ENCODE data around the gene STK11IP. TPM values are rescaled to one million over a fixed set of nuclear protein-coding genes. Genes with fewer than 3 reads are reported as not detected.

Gene STK11IP
- total and polyA plus RNA-seq, 2 donors (not counting 1 experiment from before 2014, with no cell fraction given), result 46.8 to 55.6 TPM

- ChIA-PET POLR2A (no interaction called here), CTCF (no interaction called here)
- Histone ChIP-seq H3K36me3 (replicated peaks in 1 of 2; ENCODE audit: control extremely low read depth in 1 of 2, control insufficient read depth in 1 of 2, extremely low read depth in 1 of 2, insufficient read depth in 2 of 2, low read length in 1 of 2) (peaks cover 0 to 13% of the 10 kb centered on the region in 2 experiments), H2AFZ (ENCODE audit: insufficient read depth, low read depth, low read length, poor library complexity, severe bottlenecking) (no peak overlapping the region), H3K4me1 (ENCODE audit: control insufficient read depth in 2 of 2, insufficient read depth in 2 of 2, low read length in 2 of 2) (no peaks in the 10 kb centered on the region), H3K4me2 (replicated peaks; ENCODE audit: low read depth, low read length, poor library complexity, severe bottlenecking) (no peak overlapping the region), H3K27ac (ENCODE audit: low read length in 2 of 2) (no peak overlapping the region), H4K20me1 (ENCODE audit: control insufficient read depth, insufficient read depth, low read length, poor library complexity, severe bottlenecking) (no peaks in the 10 kb centered on the region), H3K4me3 (ENCODE audit: control extremely low read depth in 1 of 5, extremely low read depth in 1 of 5, insufficient read depth in 1 of 5, low read depth in 2 of 5, low read length in 4 of 5) (no peak overlapping the region), H3K9me3 (ENCODE audit: control extremely low read depth in 1 of 3, control insufficient read depth in 2 of 3, insufficient read depth in 1 of 3, low read length in 2 of 3) (no peaks in the 10 kb centered on the region), H3K9ac (ENCODE audit: low read length) (no peak overlapping the region), H3K27me3 (replicated peaks in 1 of 4; ENCODE audit: control extremely low read depth in 1 of 4, control insufficient read depth in 3 of 4, insufficient read depth in 4 of 4, low read length in 3 of 4) (peaks cover 0 to 3% (median 0%) of the 10 kb centered on the region in 4 experiments), H3K79me2 (ENCODE audit: control insufficient read depth, insufficient read depth, low read length) (no peaks in the 10 kb centered on the region)
- WGBS (ENCODE audit: insufficient coverage), result 100% methylated on average over 2 of the region's 3 CpGs
- TF ChIP-seq EZH2 (IDR thresholded peaks at IDR 0.05; ENCODE audit: borderline replicate concordance, insufficient read depth, low read depth, low read length, poor library complexity, severe bottlenecking), result no peak
- no peak for TF ChIP-seq CTCF (IDR thresholded peaks at IDR 0.05)
- intact Hi-C loops (cut with micrococcal nuclease), result no loop called here
- H3K27me3 Mint-ChIP-seq, result peaks cover 11% of the 10 kb centered on the region
- ATAC-seq (ENCODE audit: low read depth) (no peak), DNase-seq (no peak)
- H3K4me3 Mint-ChIP-seq, result no peak overlapping the region
- H3K9me3 Mint-ChIP-seq (ENCODE audit: insufficient read depth), result no peaks in the 10 kb centered on the region
- peaks cover 2% of the 10 kb centered on the region for H3K4me1 Mint-ChIP-seq
- H3K27ac Mint-ChIP-seq, result no peak overlapping the region
Observed at GRCh38 chr2:219618733-219619122, 21.1 kb downstream of the STK11IP start.

- ChIA-PET POLR2A (no interaction called here), CTCF (no interaction called here)
- no peak overlapping the region for H3K27ac ChIP-seq (ENCODE audit: low read length in 2 of 2)
- peaks cover 0 to 5% (median 0%) of the 10 kb centered on the region in 4 experiments for H3K27me3 ChIP-seq (replicated peaks in 1 of 4; ENCODE audit: control extremely low read depth in 1 of 4, control insufficient read depth in 3 of 4, insufficient read depth in 4 of 4, low read length in 3 of 4)
- no peaks in the 10 kb centered on the region for H3K9me3 ChIP-seq (ENCODE audit: control extremely low read depth in 1 of 3, control insufficient read depth in 2 of 3, insufficient read depth in 1 of 3, low read length in 2 of 3)
- Mint-ChIP-seq H3K4me3 (no peak overlapping the region), H3K9me3 (ENCODE audit: insufficient read depth) (no peaks in the 10 kb centered on the region), H3K27me3 (peaks cover 16% of the 10 kb centered on the region), H3K27ac (no peak overlapping the region), H3K4me1 (peaks cover 2% of the 10 kb centered on the region)
- H4K20me1 ChIP-seq (ENCODE audit: control insufficient read depth, insufficient read depth, low read length, poor library complexity, severe bottlenecking), result no peaks in the 10 kb centered on the region
- no peaks in the 10 kb centered on the region for H3K4me1 ChIP-seq (ENCODE audit: control insufficient read depth in 2 of 2, insufficient read depth in 2 of 2, low read length in 2 of 2)
- no peaks in the 10 kb centered on the region for H3K79me2 ChIP-seq (ENCODE audit: control insufficient read depth, insufficient read depth, low read length)
- no peak overlapping the region for H3K4me2 ChIP-seq (replicated peaks; ENCODE audit: low read depth, low read length, poor library complexity, severe bottlenecking)
- ATAC-seq (ENCODE audit: low read depth) (no peak), DNase-seq (no peak)
- no peak overlapping the region for H3K4me3 ChIP-seq (ENCODE audit: control extremely low read depth in 1 of 5, extremely low read depth in 1 of 5, insufficient read depth in 1 of 5, low read depth in 2 of 5, low read length in 4 of 5)
- H3K36me3 ChIP-seq (replicated peaks in 1 of 2; ENCODE audit: control extremely low read depth in 1 of 2, control insufficient read depth in 1 of 2, extremely low read depth in 1 of 2, insufficient read depth in 2 of 2, low read length in 1 of 2), result peaks cover 0 to 13% of the 10 kb centered on the region in 2 experiments
- TF ChIP-seq EZH2 (IDR thresholded peaks at IDR 0.05; ENCODE audit: borderline replicate concordance, insufficient read depth, low read depth, low read length, poor library complexity, severe bottlenecking), result no peak
- no peak for TF ChIP-seq CTCF (IDR thresholded peaks at IDR 0.05)
- no peak overlapping the region for H3K9ac ChIP-seq (ENCODE audit: low read length)
- no peak overlapping the region for H2AFZ ChIP-seq (ENCODE audit: insufficient read depth, low read depth, low read length, poor library complexity, severe bottlenecking)
- WGBS (ENCODE audit: insufficient coverage), result 88% methylated on average over 2 of the region's 4 CpGs
- intact Hi-C loops (cut with micrococcal nuclease), result no loop called here
Observed at GRCh38 chr2:219619235-219619634, 21.6 kb downstream of the STK11IP start.
